Stomach (tissue), 9 donors: Measurements from ENCODE around the gene LIFR. TPM values are rescaled to one million over a fixed set of nuclear protein-coding genes. Genes with fewer than 3 reads are reported as not detected.
A peak's percentile ranks its signal among the peaks of the same experiment; 100 is the strongest.

Experiments used
- DNase-seq, 2 donors: peaks; one replicate each; pipeline versions ENCODE4 v3.0.0 to v3.0.0-alpha.2; 2013 to 2019
- H3K27ac ChIP-seq, 5 donors: fragments of 200-600 bp in 4 of 5; sonication (generic) in 4 of 5; one replicate each; pipeline ENCODE4 v1.5.1; 2013 to 2019; ENCODE audit warnings: mild to moderate bottlenecking in 1 of 5, moderate library complexity in 1 of 5
- H3K27me3 ChIP-seq, 3 donors: fragments of 200-600 bp; sonication (generic); one replicate each; pipeline ENCODE4 v1.5.1; 2017 to 2019; ENCODE audit warnings: mixed run types in 1 of 3
- H3K36me3 ChIP-seq, 4 donors: fragments of 200-600 bp; sonication (generic); 1 replicate in 3 of 4; 2 replicates in 1 of 4; pipeline ENCODE4 v1.5.1; 2016 to 2019
- H3K4me1 ChIP-seq, 4 donors: fragments of 200-600 bp; sonication (generic); one replicate each; pipeline ENCODE4 v1.5.1; 2016 to 2019
- H3K4me3 ChIP-seq, 4 donors: fragments of 200-600 bp; sonication (generic) in 3 of 4; one replicate each; pipeline ENCODE4 v1.5.1; 2016 to 2019; ENCODE audit warnings: mild to moderate bottlenecking in 1 of 4
- H3K9me3 ChIP-seq, 4 donors: fragments of 200-600 bp; sonication (generic); one replicate each; pipeline ENCODE4 v1.5.1; 2016 to 2019
- CTCF ChIP-seq, 7 experiments: fragments of 450-650 bp in 4 of 7; fragments of 200-600 bp in 3 of 7; sonication (generic) in 3 of 7; IDR thresholded peaks; one replicate each; pipeline ENCODE4 v1.5.1; 2016 to 2019; ENCODE audit warnings: antibody characterized with exemption in 7 of 7, control low read depth in 2 of 7, mild to moderate bottlenecking in 1 of 7
- EP300 ChIP-seq: sonication (generic); formaldehyde crosslinking; IDR thresholded peaks from one replicate; pipeline ENCODE4 v1.6.1; 2017; ENCODE audit warnings: antibody characterized with exemption
- POLR2A ChIP-seq, 4 donors: fragments of 450-650 bp; IDR thresholded peaks; one replicate each; pipeline ENCODE4 v1.6.1; 2016; ENCODE audit warnings: antibody characterized with exemption in 4 of 4, control low read depth in 2 of 4, mild to moderate bottlenecking in 1 of 4, moderate library complexity in 1 of 4
- POLR2AphosphoS5 ChIP-seq, 3 donors: sonication (generic); formaldehyde crosslinking; IDR thresholded peaks; one replicate each; pipeline ENCODE4 v1.6.1; 2016; ENCODE audit warnings: antibody characterized with exemption in 3 of 3
- WGBS, 5 donors: extraction: QIAGEN DNeasy Blood & Tissue Kit in 3 of 5; methylation state at CpG; one replicate each; pipeline versions ENCODE4 v1.1.5 to v1.1.7; 2013 to 2018; 5-methylcytosine and 5-hydroxymethylcytosine counted together
- intact Hi-C: fragments of 100-400 bp; cut with DNase I; formaldehyde crosslinking; loops from one replicate; pipeline ENCODE4 v1.15.1; 2023; ENCODE audit warnings: low total_unique reads
- polyA plus RNA-seq, 3 donors: library from polyadenylated mRNA; stranded (reverse); fragments of 200-250 nt; gene quantifications; one replicate each; pipeline ENCODE4 v1.2.3, GENCODE V29; 2013
- total RNA-seq, 5 donors: library from RNA; depleted of rRNA; stranded (reverse); fragments of >200 nt; gene quantifications; one replicate each; pipeline versions ENCODE4 v1.1.0 to v1.2.3, GENCODE V29; 2014 to 2016
- donor health status: healthy with polysubstance abuse.
- donor health status: Bipolar disorder and iron deficiency.
- donor health status: healthy.

Gene LIFR
- total and polyA plus RNA-seq, 8 donors = 6.2 to 259 (median 45.1) TPM

- intact Hi-C loops = no loop called here
These were observed 25.2 kb upstream of the LIFR start for GRCh38 chr5:38581597-38581996.

GRCh38 chr5:38579105-38579504 is 22.7 kb upstream of the LIFR start:
- intact Hi-C loops = no loop called here
- TF ChIP-seq POLR2AphosphoS5 (IDR thresholded peaks at IDR 0.05) (no peak), EP300 (no peak), POLR2A (IDR thresholded peaks at IDR 0.05) (no peak)
- Histone ChIP-seq H3K27me3 (no peaks in the 10 kb centered on the region), H3K4me3 (no peak overlapping the region), H3K27ac (no peak overlapping the region), H3K4me1 (peaks cover 0 to 8% (median 4%) of the 10 kb centered on the region in 4 donors), H3K9me3 (no peaks in the 10 kb centered on the region), H3K36me3 (no peaks in the 10 kb centered on the region)
- no peak for DNase-seq
- 88 to 94% (median 93%) methylated on average over 2 of the region's 2 CpGs for WGBS, 5 donors

More at GRCh38 chr5:38581597-38581996, 25.2 kb upstream of the LIFR start:
- H3K4me1 ChIP-seq = peaks cover 0 to 8% (median 1%) of the 10 kb centered on the region in 4 donors
- no peaks in the 10 kb centered on the region for H3K36me3 ChIP-seq
- WGBS, 5 donors = 89 to 96% (median 93%) methylated on average over 4 of the region's 4 CpGs
- no peak for TF ChIP-seq POLR2AphosphoS5 (IDR thresholded peaks at IDR 0.05)
- TF ChIP-seq EP300 = no peak
- no peak for TF ChIP-seq POLR2A (IDR thresholded peaks at IDR 0.05)
- no peak for TF ChIP-seq CTCF (IDR thresholded peaks at IDR 0.05)
- H3K27ac ChIP-seq = no peak overlapping the region
- DNase-seq = no peak
- H3K9me3 ChIP-seq = no peaks in the 10 kb centered on the region
- no peaks in the 10 kb centered on the region for H3K27me3 ChIP-seq
- no peak overlapping the region for H3K4me3 ChIP-seq

- intact Hi-C loops = no loop called here
- Histone ChIP-seq H3K4me1 (peaks cover 0 to 8% (median 4%) of the 10 kb centered on the region in 4 donors), H3K4me3 (no peak overlapping the region), H3K27ac (peak overlapping the region in 1 of 5 donors; percentile 16), H3K27me3 (no peaks in the 10 kb centered on the region), H3K9me3 (no peaks in the 10 kb centered on the region), H3K36me3 (no peaks in the 10 kb centered on the region)
- TF ChIP-seq POLR2AphosphoS5 (IDR thresholded peaks at IDR 0.05) (no peak), POLR2A (IDR thresholded peaks at IDR 0.05) (no peak), CTCF (IDR thresholded peaks at IDR 0.05) (no peak), EP300 (no peak)
- 45 to 54% (median 48%) methylated on average over 5 of the region's 5 CpGs for WGBS, 5 donors
- DNase-seq = no peak
These were observed 20.7 kb upstream of the LIFR start for GRCh38 chr5:38576961-38577684.

- DNase-seq = peak; percentile 39 to 67
- intact Hi-C loops = no loop called here
These were observed 20.0 kb upstream of the LIFR start for GRCh38 chr5:38576442-38576841.

GRCh38 chr5:38575476-38575875 is 19.0 kb upstream of the LIFR start:
- H3K4me1 ChIP-seq = peaks cover 0 to 8% (median 4%) of the 10 kb centered on the region in 4 donors
- H3K4me3 ChIP-seq = no peak overlapping the region
- no peaks in the 10 kb centered on the region for H3K36me3 ChIP-seq
- DNase-seq = no peak
- WGBS, 5 donors = 91 to 94% (median 93%) methylated on average over 4 of the region's 4 CpGs
- H3K27ac ChIP-seq = peak overlapping the region in 2 of 5 donors; percentile 16 to 42
- TF ChIP-seq EP300 (no peak), POLR2A (IDR thresholded peaks at IDR 0.05) (no peak), CTCF (IDR thresholded peaks at IDR 0.05) (no peak)
- H3K9me3 ChIP-seq = no peaks in the 10 kb centered on the region
- no peaks in the 10 kb centered on the region for H3K27me3 ChIP-seq
- intact Hi-C loops = no loop called here

More at GRCh38 chr5:38576442-38576841, 20.0 kb upstream of the LIFR start:
- Histone ChIP-seq H3K27ac (peak overlapping the region in 2 of 5 donors; percentile 9 to 16), H3K4me3 (no peak overlapping the region), H3K4me1 (peaks cover 0 to 8% (median 4%) of the 10 kb centered on the region in 4 donors), H3K9me3 (no peaks in the 10 kb centered on the region), H3K27me3 (no peaks in the 10 kb centered on the region), H3K36me3 (no peaks in the 10 kb centered on the region)
- 29 to 61% (median 49%) methylated on average over 7 of the region's 7 CpGs for WGBS, 5 donors
- TF ChIP-seq POLR2AphosphoS5 (IDR thresholded peaks at IDR 0.05) = no peak
